Astrocyte (in vitro differentiated cells and primary cell): ENCODE measurements around the gene MZT2B. TPM values are rescaled to one million over a fixed set of nuclear protein-coding genes. Genes with fewer than 3 reads are reported as not detected.
A peak's percentile ranks its signal among the peaks of the same experiment; 100 is the strongest.
"Not testable (repeated sequence)": the region's sequence is repeated elsewhere in the genome, so short reads cannot be mapped to it uniquely, and the experiment has no call there.

Experiments
- DNase-seq: peaks from one replicate; pipeline ENCODE4 v3.0.0-alpha.2; 2010; ENCODE audit warnings: low read depth
- FAIRE-seq: peaks from 2 replicates; lab custom pipeline; 2011; peaks lifted over from hg19 to GRCh38; lab: Jason Lieb, UNC
- H2AFZ ChIP-seq: 2 replicates; pipeline ENCODE4 v1.6.0; 2012; ENCODE audit warnings: low read depth, low read length, inconsistent platforms
- H3K27ac ChIP-seq: 2 replicates; pipeline ENCODE4 v1.5.1; 2011; ENCODE audit warnings: low read depth, low read length, inconsistent platforms
- H3K27me3 ChIP-seq: 2 replicates; pipeline ENCODE4 v1.6.0; 2011; ENCODE audit warnings: low read length, inconsistent platforms; ENCODE audit not compliant: insufficient read depth
- H3K36me3 ChIP-seq: 2 replicates; pipeline ENCODE4 v1.5.1; 2011; ENCODE audit warnings: low read length, inconsistent platforms; ENCODE audit not compliant: insufficient read depth
- H3K4me1 ChIP-seq: 2 replicates; pipeline ENCODE4 v1.5.1; 2011; ENCODE audit warnings: low read length, inconsistent platforms; ENCODE audit not compliant: insufficient read depth
- H3K4me2 ChIP-seq: 2 replicates; pipeline ENCODE4 v1.6.0; 2012; ENCODE audit warnings: low read length, inconsistent platforms
- H3K4me3 ChIP-seq: 2 replicates; pipeline ENCODE4 v1.5.1; 2011; ENCODE audit warnings: low read depth, mild to moderate bottlenecking, low read length, inconsistent platforms; ENCODE audit not compliant: insufficient read depth
- H3K79me2 ChIP-seq: 2 replicates; pipeline ENCODE4 v1.6.0; 2012; ENCODE audit warnings: mild to moderate bottlenecking, low read length, inconsistent platforms; ENCODE audit not compliant: insufficient read depth
- H3K9ac ChIP-seq: 2 replicates; pipeline ENCODE4 v1.6.0; 2012; ENCODE audit warnings: mild to moderate bottlenecking, low read length, inconsistent platforms
- H3K9me3 ChIP-seq: 2 replicates; pipeline ENCODE4 v1.5.1; 2012; ENCODE audit warnings: low read depth, mild to moderate bottlenecking, low read length, inconsistent platforms; ENCODE audit not compliant: insufficient read depth
- H4K20me1 ChIP-seq: 2 replicates; pipeline ENCODE4 v1.6.0; 2012; ENCODE audit warnings: low read length, inconsistent platforms; ENCODE audit not compliant: insufficient read depth
- H3K27ac Mint-ChIP-seq: one replicate; pipeline ENCODE4 v1.8.0; 2021; ENCODE audit warnings: mild to moderate bottlenecking, mixed read lengths; ENCODE audit not compliant: unreplicated experiment
- H3K27me3 Mint-ChIP-seq: one replicate; pipeline ENCODE4 v1.8.0; 2021; ENCODE audit warnings: low read depth, mixed read lengths; ENCODE audit not compliant: unreplicated experiment
- H3K36me3 Mint-ChIP-seq: one replicate; pipeline ENCODE4 v1.8.0; 2021; ENCODE audit warnings: low read depth, mixed read lengths; ENCODE audit not compliant: unreplicated experiment
- H3K4me1 Mint-ChIP-seq: one replicate; pipeline ENCODE4 v1.8.0; 2021; ENCODE audit warnings: low read depth, mixed read lengths; ENCODE audit not compliant: unreplicated experiment
- H3K4me3 Mint-ChIP-seq: one replicate; pipeline ENCODE4 v1.8.0; 2021; ENCODE audit warnings: mild to moderate bottlenecking, moderate library complexity, mixed read lengths; ENCODE audit not compliant: unreplicated experiment
- H3K9me3 Mint-ChIP-seq: one replicate; pipeline ENCODE4 v1.8.0; 2021; ENCODE audit warnings: mild to moderate bottlenecking, mixed read lengths; ENCODE audit not compliant: unreplicated experiment
- CTCF ChIP-seq: IDR thresholded peaks from 2 replicates; pipeline ENCODE4 v1.5.1; 2011; ENCODE audit warnings: low read depth, mild to moderate bottlenecking, inconsistent platforms, low read length, moderate library complexity; ENCODE audit not compliant: insufficient read depth
- EZH2 ChIP-seq: IDR thresholded peaks from 2 replicates; pipeline ENCODE4 v1.6.1; 2012; ENCODE audit warnings: mild to moderate bottlenecking, low read length, inconsistent platforms; ENCODE audit not compliant: insufficient read depth
- total RNA-seq: library from RNA; stranded (reverse); gene quantifications from 2 replicates; pipeline ENCODE4 v1.2.1, GENCODE V29; 2021

The MZT2B gene
- total RNA-seq, 1 donor from 2014 or later = 232 TPM

- Histone ChIP-seq H3K36me3 (peaks cover 21% of the 10 kb centered on the region), H3K9me3 (no peaks in the 10 kb centered on the region), H2AFZ (no peak overlapping the region), H3K4me3 (no peak overlapping the region), H3K4me2 (no peak overlapping the region), H3K27me3 (no peaks in the 10 kb centered on the region), H3K79me2 (no peaks in the 10 kb centered on the region), H3K27ac (no peak overlapping the region), H3K4me1 (no peaks in the 10 kb centered on the region), H4K20me1 (peaks cover 6% of the 10 kb centered on the region), H3K9ac (no peak overlapping the region)
- Mint-ChIP-seq H3K4me3 (no peak overlapping the region), H3K9me3 (no peaks in the 10 kb centered on the region), H3K36me3 (peaks cover 10% of the 10 kb centered on the region), H3K27me3 (no peaks in the 10 kb centered on the region), H3K27ac (no peak overlapping the region), H3K4me1 (no peaks in the 10 kb centered on the region)
- FAIRE-seq (no peak), DNase-seq (no peak)
- TF ChIP-seq CTCF = no peak
- no peak for TF ChIP-seq EZH2
Observed at GRCh38 chr2:130169896-130170295, 12.2 kb upstream of the MZT2B start.

- H3K4me1 Mint-ChIP-seq, H3K27ac ChIP-seq, H2AFZ ChIP-seq, H3K27ac Mint-ChIP-seq, H3K4me1 ChIP-seq, DNase-seq, H3K4me3 Mint-ChIP-seq, H3K9me3 Mint-ChIP-seq, H3K27me3 Mint-ChIP-seq, H3K36me3 ChIP-seq, H3K4me2 ChIP-seq, H3K9ac ChIP-seq, H3K36me3 Mint-ChIP-seq, H3K4me3 ChIP-seq, H3K9me3 ChIP-seq, FAIRE-seq, H3K27me3 ChIP-seq: not testable (repeated sequence)
- Histone ChIP-seq H3K79me2 (peaks cover 43% of the 10 kb centered on the region), H4K20me1 (peaks cover 21% of the 10 kb centered on the region)
Observed at GRCh38 chr2:130174866-130175265, 7.2 kb upstream of the MZT2B start.

- H3K4me1 Mint-ChIP-seq, H3K36me3 Mint-ChIP-seq, H3K36me3 ChIP-seq, H3K27me3 ChIP-seq, H3K27me3 Mint-ChIP-seq, H3K9me3 Mint-ChIP-seq, FAIRE-seq, H3K9me3 ChIP-seq, DNase-seq: not testable (repeated sequence)
- Histone ChIP-seq H3K79me2 (peaks cover 84% of the 10 kb centered on the region), H3K9ac (peak overlapping the region; percentile 99), H3K4me1 (peaks cover 21% of the 10 kb centered on the region), H2AFZ (peak overlapping the region; percentile 92), H3K4me3 (peak overlapping the region; percentile 99), H4K20me1 (peaks cover 30% of the 10 kb centered on the region), H3K27ac (peak overlapping the region; percentile 92), H3K4me2 (peak overlapping the region; percentile 95)
- H3K27ac Mint-ChIP-seq = peak overlapping the region; percentile 96
- peak overlapping the region; percentile 99 for H3K4me3 Mint-ChIP-seq
Observed at GRCh38 chr2:130180404-130181324, 1.4 kb upstream of the MZT2B start.
